Sigmoid colon (tissue), 3 donors: ENCODE results near the gene GRHPR.

Experiments
- POLR2A ChIP-seq, 2 donors: fragments of 450-650 bp; IDR thresholded peaks; one replicate each; pipeline ENCODE4 v1.6.1; 2016; ENCODE audit warnings: antibody characterized with exemption in 2 of 2, mild to moderate bottlenecking in 2 of 2, moderate library complexity in 2 of 2
- TF ChIP-seq, protein P1 (sequence below), 4 experiments: fragments of 450-650 bp in 3 of 4; fragments of 200-600 bp in 1 of 4; IDR thresholded peaks; one replicate each; pipeline ENCODE4 v1.5.1; 2016 to 2019; ENCODE audit warnings: antibody characterized with exemption in 4 of 4, mild to moderate bottlenecking in 3 of 4, moderate library complexity in 2 of 4

DNA sequence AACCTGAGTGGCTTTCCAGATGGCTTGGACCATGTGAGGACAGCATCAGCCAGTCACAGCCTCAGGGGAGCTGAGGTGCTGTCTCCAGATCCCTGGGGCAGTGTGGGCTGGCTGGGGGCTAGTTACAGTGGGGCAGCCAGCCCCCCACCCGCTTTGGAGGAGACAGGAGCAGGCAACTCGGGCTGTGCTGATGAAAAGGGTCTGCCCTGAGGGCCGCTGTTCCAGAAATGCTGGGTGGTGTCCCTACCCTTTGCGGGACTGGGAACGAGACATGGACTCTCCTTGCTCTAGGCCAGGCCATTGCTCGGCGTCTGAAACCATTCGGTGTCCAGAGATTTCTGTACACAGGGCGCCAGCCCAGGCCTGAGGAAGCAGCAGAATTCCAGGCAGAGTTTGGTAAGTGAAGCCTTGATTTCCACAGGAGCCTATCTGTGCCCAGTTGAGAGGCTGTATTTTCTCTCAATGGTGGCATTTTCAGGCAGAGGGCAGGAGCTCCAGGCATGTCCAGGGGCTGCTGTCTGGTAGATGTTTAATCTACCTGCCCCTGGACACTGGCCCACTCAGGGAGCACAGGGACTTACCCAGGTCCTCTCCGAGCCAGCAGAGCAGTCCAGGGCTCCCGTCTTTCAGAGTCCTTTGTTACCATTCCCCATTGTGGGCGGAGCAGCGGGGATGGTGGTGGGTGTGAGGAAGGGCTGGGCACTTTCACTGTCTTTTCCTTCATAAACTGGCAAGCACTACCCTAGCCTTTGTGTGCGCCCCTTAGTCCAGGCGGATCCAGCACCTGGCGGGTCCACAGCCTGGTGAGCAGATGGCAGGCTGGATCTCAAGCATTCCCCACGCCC is 7.2 kb downstream of the GRHPR start:
- TF ChIP-seq, protein P1, sequence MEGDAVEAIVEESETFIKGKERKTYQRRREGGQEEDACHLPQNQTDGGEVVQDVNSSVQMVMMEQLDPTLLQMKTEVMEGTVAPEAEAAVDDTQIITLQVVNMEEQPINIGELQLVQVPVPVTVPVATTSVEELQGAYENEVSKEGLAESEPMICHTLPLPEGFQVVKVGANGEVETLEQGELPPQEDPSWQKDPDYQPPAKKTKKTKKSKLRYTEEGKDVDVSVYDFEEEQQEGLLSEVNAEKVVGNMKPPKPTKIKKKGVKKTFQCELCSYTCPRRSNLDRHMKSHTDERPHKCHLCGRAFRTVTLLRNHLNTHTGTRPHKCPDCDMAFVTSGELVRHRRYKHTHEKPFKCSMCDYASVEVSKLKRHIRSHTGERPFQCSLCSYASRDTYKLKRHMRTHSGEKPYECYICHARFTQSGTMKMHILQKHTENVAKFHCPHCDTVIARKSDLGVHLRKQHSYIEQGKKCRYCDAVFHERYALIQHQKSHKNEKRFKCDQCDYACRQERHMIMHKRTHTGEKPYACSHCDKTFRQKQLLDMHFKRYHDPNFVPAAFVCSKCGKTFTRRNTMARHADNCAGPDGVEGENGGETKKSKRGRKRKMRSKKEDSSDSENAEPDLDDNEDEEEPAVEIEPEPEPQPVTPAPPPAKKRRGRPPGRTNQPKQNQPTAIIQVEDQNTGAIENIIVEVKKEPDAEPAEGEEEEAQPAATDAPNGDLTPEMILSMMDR (IDR thresholded peaks at IDR 0.05): no peak
- no peak for TF ChIP-seq POLR2A (IDR thresholded peaks at IDR 0.05)
